NCI-H146 treated with DMSO at 0.1 percent for 48 hours (cell line): ENCODE data around the gene RASA4.
"Not testable (repeated sequence)": the region's sequence is repeated elsewhere in the genome, so short reads cannot be mapped to it uniquely, and the experiment has no call there.

ENCODE experiments used
- DNase-seq: peaks from one replicate; lab custom pipeline; 2025; ENCODE audit not compliant: unreplicated experiment; lab: John Stamatoyannopoulos, UW

Gene RASA4

DNA sequence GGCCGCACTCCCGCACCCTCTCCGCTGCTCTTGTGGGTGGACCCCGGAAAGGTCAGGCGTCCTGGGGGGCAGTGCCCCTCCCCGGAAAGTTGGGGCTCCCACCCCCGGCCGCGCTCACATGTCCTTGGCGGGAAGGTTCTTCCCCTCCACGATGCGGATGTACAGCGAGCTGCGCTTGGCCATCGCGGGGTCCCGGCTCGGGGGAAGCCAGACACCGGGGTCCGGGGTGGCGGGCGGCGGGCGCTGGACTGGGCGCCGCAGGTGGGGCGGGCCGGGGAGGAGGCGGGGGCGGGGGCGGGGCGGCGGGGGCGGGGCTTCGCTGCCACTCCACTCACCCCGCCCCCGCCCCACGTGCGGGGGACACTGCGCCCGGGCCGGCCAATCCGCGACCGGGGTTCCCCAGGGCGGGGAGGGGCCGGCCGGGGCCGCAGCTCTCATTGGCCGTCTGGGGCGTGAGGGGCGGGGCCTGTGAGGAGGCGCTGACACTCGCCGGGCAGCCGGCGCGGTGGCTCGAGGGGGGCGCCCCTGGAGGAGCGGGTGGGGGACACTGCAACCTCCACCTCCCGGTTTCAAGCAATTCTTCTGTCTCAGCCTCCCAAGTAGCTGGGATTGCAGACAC is at the start of gene RASA4:
Gene RASA4, minus strand, starts transcription at position 250 of the 619 bp plus-strand sequence. Its CDS starts 67 bp downstream, at position 183.
- not testable (repeated sequence) for DNase-seq

DNA sequence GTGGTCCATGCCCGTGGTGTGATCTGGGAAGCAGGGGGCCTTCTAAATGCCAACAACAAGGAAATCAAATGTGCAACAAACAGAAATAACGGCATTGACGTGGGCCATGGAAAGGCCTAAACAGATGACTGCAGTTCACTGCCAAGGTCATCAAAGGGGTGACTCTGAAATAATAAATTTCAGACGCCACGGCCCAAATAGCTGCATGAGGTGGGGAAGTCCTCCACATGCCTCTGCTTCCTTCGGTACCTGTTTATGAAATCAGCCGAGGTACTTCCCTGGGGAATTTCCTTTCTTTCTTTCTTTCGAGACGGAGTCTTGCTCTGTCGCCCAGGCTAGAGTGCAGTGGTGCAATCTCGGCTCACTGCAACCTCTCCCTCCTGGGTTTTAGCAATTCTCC is 48.2 kb upstream of the RASA4 start:
- DNase-seq, result not testable (repeated sequence)

DNA sequence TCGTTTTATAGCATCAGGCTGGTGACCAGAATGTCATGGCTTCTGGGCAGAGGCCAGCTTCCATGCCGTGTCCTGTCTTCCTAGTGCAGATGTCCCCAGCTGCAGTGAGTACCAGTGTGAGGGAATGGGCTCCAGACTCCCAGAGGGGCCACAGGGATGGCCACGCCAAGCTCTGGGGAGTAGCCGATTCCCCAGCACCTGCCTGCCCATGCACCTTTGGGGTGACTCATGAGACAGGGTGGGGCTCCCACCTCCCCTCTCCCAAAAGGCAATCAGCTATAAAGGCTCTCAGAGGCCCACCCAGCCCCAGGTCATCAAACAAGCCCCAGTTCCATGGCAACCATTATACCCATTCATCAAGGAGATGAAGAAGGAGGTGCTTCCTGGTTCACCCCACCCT is 33.4 kb upstream of the RASA4 start, which contains the start of gene SPDYE2B:
Gene SPDYE2B, plus strand, starts transcription at position 396 of the 400 bp plus-strand sequence. CDS start 2,030 bp downstream, outside the sequence.
- DNase-seq, result not testable (repeated sequence)

DNA sequence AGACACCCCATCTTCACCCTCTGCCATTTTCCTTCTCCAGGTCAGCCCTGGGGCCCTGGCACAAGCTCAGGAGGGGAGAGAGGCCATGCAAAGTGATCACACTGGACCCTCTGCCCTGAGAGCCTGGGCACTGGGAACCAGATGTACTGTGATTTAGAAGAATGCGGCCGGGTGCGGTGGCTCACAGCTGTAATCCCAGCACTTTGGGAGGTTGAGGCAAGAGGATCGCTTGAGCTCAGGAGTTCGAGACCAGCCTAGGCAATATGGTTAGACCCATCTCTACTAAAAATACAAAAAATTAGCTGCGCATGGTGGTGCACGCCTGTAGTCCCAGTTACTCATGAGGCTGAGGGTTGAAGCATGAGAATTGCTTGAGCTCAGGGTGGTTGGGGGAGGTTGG is 31.3 kb upstream of the RASA4 start:
- DNase-seq, result not testable (repeated sequence)

DNA sequence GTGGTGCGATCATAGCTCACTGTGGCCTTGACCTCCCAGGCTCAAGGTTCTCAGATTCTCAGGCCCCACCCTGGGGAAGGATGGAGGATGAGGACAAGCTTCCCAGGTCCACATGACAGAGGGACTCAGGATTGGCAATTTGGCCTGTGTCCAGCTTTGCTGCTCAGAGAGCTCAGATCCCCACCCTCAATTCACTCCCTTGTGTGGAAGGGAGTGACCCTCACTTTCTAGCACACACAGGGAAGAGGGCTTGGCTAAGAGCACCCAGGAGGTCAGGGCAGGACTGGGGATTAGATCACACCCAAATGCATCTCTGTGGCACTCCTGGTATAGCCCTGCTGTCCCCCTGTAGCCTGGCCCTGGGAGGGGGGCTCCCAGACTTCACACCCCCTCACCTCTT is 26.8 kb upstream of the RASA4 start:
- DNase-seq, result not testable (repeated sequence)

DNA sequence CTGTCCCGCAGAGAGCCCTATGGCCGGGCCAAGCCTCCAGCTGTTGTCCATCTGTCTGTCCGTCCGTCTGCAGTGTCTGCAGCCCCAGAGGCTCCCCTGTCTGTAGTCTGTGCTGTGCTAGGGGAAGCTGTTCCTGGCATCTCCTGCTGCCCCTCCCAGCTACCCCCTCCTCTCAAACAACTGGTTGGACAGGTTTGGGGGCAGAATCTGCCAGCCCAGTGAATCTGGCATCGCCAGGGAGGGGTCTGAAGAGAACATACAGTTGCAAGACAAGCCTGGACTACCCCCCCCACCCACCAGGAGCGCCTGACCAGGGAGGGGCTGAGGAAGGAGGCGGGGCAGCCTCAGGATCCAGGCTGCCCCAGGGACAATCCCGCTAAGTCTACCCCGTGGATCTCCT is 26.1 kb upstream of the RASA4 start, which contains the start of gene UPK3BL1:
Gene UPK3BL1, minus strand, starts transcription at position 101 of the 400 bp plus-strand sequence. Its CDS starts 50 bp downstream, at position 51.
- not testable (repeated sequence) for DNase-seq

DNA sequence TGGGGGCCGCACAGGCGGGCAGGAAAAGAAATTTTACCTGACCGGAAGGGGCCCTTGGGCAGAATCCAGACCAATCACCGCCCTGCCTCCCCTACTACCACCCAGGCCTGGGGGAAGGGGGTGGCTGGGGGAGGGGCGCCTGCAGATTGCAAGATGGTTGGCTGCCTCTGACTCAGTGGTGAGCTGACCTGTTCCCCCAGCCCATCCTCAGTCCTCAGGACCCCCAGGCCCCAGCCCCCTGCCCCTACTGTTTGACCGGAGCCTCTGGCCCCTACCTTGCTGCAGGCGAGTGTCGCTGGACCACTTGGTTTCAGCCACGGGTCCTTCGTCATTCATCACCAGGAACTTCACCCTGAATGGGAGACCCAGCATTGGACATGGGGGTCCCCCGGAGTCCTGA is 22.3 kb upstream of the RASA4 start:
- DNase-seq, result not testable (repeated sequence)

DNA sequence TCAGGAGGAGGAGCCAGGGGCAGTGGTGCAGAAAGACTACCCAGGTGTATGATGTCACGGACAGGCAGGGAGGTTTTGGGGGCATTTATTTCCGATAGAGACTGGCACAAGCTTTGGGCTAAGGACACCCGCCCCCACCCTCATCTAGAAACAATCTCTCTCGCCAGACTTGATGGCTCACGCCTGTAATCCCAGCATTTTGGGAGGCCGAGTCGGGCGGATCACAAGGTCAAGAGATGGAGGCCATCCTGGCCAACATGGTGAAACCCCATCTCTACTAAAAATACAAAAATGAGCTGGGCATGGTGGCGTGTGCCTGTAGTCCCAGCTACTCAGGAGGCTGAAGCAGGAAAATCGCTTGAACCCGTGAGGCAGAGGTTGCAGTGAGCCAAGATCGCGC is 20.4 kb upstream of the RASA4 start:
- DNase-seq, result not testable (repeated sequence)

- not testable (repeated sequence) for DNase-seq
These were observed 18.8 kb upstream of the RASA4 start for GRCh38 chr7:102635354-102635753.

DNA sequence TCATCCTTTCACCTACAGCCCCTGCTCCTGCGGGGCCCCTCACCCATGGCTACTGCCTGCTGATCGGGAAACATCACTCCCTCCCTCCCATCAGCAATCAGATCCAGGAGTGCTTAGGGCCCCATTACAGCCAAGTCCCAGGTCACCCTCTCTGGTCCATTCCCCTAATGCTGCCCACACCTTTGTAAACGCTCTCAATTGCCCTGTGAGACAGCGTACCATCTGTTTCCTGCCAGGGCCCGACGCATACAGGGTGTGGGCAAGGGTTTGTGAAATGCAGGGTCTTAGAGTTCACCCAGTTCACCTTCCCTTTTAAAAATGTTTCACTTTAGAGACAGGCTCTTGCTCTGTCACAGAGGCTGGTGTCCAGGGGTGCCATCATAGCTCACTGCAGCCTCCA is 17.7 kb upstream of the RASA4 start:
- DNase-seq, result not testable (repeated sequence)

DNA sequence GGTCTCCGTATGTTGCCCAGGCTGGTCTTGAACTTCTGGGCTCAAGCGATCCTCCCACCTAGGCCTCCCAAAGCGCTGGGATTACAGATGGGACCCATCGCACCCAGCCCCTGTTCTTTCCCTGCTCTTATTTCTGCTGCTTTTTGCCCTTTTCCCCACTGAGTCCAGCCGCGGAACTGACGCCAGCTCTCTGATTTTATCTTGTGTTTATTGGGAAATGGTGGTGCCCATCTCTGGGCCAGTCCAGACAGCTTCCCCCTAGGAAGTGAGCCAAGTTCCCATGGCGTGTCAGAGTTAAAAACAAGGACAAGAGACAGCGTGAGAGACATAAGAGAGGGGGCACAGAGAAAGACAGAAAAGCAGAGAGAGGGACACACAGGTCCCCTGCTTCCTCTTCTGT is 14.1 kb upstream of the RASA4 start:
- DNase-seq, result not testable (repeated sequence)

- DNase-seq, result not testable (repeated sequence)
These were observed 10.8 kb upstream of the RASA4 start for GRCh38 chr7:102627271-102627904.

GRCh38 chr7:102618122-102618521 is 1.6 kb upstream of the RASA4 start:
- not testable (repeated sequence) for DNase-seq

DNA sequence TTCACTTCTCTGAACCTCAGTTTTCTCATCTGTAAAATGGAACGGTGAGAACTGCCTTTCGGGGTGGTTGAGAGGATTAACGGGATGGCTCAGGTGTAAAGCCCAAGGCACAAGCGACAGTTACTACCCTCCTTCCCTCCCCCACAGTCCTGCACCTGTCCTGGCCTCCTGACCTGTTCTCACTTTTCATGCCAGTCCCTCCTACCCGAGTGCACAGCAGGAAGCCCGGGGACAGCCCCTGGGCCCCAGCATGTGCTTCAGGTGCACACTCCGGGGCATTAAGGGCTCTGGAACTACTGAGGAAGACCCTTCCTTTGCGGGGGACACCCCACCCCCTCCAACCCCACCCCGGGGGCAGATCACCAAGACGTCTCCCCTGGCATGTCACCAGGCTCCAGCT is 626 bp downstream of the RASA4 start:
- DNase-seq, result not testable (repeated sequence)

GRCh38 chr7:102614873-102615272 is 1.7 kb downstream of the RASA4 start:
- not testable (repeated sequence) for DNase-seq

DNA sequence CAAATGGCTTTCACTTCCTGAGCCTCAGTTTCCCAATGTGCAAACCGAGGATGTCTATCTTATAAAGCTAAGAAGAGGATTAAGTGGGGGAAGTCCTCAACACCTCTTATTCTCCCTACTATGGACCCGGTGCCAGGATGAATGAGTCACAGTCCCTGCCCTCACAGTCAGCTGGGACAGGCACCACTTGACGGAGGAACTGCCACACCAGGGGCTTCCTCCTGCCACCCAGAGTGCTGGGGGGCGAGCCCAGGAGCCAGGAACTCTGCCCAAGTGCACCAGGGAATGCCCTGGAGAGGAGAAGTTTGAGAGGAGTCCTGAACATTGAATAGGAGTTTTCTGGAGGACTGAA is 2.2 kb downstream of the RASA4 start:
- not testable (repeated sequence) for DNase-seq

- not testable (repeated sequence) for DNase-seq
These were observed 2.8 kb downstream of the RASA4 start for GRCh38 chr7:102613575-102614345.

DNA sequence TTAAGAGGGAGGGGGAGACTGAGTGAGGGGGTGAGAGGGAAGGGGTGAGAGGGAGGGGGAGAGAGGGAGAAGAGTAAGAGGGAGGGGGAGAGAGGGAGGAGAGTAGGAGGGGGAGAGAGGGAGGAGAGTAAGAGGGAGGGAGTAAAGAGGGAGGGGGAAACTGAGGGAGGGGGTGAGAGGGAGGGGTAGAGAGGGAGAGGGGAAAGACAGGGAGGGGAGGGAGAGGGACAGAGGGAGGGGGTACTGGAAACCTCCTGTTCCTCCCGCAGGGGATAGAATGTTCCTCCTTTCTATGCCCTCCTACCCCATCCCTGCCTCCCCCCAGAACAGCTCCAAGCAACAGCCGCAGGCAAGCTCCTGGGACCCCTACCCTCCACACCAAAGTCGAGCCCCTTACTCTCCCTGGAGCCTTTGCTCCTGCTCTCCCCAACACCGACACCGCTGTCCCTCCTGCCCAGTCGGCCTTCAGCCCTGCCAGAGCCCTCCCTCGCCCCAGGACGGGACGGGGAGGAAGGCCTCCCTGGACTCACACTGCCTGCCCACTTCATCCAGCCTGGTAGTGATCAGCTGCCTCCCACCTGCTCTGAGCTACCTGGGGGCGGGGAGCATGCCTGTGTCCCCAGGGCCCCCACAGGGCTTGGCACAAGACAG is 4.8 kb downstream of the RASA4 start:
- DNase-seq, result not testable (repeated sequence)

DNA sequence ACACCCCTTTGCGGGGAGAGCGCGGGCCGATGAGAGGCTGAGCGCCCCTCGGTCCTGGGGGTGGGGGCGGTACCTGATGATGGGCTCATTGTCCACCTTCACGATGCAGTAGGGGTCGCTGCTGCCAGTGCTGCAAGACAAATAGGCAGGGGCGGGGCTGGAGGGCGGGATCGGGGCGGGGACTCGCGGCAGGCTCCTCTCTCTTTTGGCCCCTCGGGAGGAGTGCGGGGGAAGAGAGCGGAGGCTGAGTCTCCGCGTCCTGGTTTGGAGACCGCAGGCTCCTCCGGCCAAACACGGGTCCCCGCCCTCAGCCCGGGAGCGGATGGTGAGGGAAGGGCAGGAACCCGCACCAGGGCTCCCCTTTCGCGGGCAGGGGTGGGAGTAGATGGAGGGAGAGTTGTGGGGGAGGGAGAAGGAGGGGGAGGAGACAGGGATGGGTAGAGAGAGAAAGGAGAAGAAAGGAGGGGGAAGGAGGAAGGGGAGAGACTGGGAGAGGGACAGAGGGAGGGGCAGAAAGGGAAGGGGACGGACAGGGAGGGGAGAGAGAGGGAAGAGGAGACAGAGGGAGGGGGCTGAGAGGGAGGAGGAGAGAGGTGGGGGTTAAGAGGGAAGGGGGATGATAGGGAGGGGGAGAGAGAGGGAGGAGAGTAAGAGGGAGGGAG is 5.4 kb downstream of the RASA4 start:
- not testable (repeated sequence) for DNase-seq

- DNase-seq, result not testable (repeated sequence)
These were observed 6.1 kb downstream of the RASA4 start for GRCh38 chr7:102610441-102610840.

GRCh38 chr7:102609734-102610133 is 6.8 kb downstream of the RASA4 start:
- DNase-seq, result not testable (repeated sequence)
